Renal cortical epithelial cell (primary cell): ENCODE data around the gene EFNA5. TPM values are rescaled to one million over a fixed set of nuclear protein-coding genes. Genes with fewer than 3 reads are reported as not detected.

Experiments used
- DNase-seq: peaks from one replicate; pipeline ENCODE4 v3.0.0-alpha.2; 2011; ENCODE audit warnings: low read depth
- total RNA-seq: library from RNA; depleted of rRNA; stranded (reverse); fragments of >200 nt; gene quantifications from 2 replicates; pipeline ENCODE4 v1.2.3, GENCODE V29; 2014

Gene EFNA5
- total RNA-seq, 1 donor from 2014 or later = 107 TPM

DNA sequence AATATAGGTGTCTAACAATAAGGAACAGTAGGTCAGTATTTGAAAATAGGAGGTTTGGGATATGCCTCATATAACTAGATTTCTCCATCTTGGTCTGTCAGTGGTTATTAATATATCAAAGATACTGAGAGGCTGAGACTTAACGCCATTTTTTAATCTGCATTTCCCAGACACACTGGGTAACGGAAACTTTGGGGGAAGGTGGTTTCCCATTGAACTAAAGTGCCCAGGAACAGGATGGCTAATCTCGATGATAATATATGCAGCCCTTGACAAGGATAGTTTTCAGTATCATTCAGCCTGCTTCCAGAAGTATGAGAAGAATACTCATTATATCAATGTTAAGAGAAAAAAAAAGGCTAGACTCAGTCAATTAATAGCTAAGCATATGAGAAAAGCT, 30.7 kb downstream of the EFNA5 start:
- no peak for DNase-seq

- no peak for DNase-seq
Measured at GRCh38 chr5:107636555-107636954, 34.2 kb downstream of the EFNA5 start.

- no peak for DNase-seq
Measured at GRCh38 chr5:107636068-107636467, 34.7 kb downstream of the EFNA5 start.

DNA sequence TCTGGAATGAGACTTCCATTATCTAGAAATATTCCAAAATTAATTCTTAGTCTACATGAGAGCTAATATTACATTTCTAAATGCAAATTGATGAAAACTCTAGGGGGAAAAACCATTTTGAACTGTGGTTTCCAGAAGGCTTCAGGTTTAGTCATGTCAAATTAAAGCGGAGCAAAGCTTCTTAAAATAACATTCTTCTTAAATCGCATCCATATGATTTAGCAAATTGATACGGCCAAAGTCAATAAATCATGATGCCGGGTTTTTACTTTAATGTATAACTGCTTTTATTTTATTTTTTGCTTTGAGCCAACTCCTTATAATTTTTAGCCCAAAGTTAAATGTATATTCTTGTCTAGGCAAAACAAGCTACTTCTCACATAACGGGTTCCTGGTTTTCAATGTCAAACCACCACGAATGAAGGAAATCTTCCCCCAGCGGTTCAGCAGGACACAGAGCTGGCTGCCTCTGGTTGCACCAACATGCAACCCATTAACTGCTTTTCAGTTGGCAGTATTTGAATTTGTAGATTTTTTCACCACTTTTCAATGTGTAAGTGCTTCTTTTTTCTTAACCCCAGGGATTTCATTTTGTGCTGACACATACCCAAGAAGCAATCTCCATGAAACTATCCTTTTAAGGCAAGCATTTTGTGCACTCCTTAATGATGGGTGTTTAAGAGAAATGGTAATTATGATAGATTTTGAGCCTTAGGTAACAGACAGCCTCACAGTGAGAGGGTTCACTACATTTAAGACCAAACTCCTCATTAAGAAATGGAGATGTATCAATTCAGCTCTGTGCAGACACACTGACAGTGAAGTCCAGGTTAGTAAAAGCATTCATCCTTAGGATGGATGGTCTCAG, 35.5 kb downstream of the EFNA5 start:
- DNase-seq = no peak

GRCh38 chr5:107633171-107633901, 37.4 kb downstream of the EFNA5 start:
- peak; percentile 31 for DNase-seq

DNA sequence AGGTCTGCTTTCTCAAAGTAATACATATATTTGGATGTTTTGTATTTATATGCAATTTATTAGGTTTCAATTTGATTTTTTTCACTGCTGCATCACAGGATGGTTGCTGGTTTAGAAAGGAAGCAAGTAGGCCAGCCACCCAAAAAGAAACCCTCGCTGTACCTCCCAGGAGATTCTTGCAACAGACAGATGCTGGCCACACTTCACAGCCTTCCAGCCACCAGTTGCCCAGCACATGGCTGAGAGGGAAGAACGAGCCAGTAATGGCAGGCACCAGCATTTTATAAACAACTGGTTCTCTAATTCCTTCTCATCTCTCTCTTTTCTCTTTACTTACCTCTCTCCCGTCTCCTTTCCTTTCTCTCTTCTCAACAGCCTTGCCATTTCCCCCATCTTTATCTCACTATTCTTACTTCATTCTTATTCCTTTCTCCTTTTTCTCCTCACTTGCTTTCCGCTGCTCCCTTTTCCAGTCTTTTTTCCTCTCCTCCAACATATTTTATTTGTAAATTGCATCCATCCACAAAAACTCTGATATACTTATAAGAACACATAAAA, 38.9 kb downstream of the EFNA5 start:
- DNase-seq = no peak

DNA sequence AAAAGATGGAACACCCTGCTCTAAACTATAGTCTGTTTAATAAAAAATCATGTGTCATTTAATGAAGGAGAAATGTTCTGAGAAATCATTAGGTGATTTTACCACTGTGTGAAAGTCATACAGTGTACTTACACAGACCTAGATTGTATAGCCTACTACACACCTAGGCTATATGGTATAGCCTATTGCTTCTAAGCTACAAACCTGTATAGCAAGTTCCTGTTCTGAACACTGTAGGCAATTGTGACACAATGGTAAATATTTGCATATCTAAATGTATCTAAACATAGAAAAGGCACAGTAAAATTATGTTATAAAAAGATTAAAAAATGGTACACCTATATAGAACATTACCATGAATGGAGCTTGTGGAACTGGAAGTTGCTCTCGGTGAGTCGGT, 40.6 kb downstream of the EFNA5 start:
- no peak for DNase-seq

- no peak for DNase-seq
Measured at GRCh38 chr5:107624235-107624634, 46.5 kb downstream of the EFNA5 start.

DNA sequence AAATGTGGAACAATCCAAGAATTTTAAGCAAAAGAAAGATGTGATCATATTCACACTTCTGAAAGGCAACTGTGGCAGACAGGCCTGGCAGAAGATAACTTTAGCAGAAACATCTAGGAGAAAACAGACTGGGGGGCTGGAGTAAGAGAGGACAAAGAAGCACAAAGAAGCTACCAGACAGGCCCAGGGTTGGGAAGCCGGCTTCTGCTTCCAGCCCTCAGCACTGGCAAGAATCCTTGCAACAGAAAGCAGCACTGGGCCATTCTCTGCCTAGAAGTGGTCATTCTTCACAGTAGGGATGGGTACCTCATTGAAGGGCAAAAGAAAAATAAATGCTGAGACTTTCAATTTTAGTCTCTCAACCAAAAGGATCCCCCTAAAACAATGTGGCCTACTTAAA, 49.6 kb downstream of the EFNA5 start:
- DNase-seq = no peak

GRCh38 chr5:107619781-107620180, 51.0 kb downstream of the EFNA5 start:
- DNase-seq = no peak

GRCh38 chr5:107618242-107618641, 52.5 kb downstream of the EFNA5 start:
- peak; percentile 51 for DNase-seq

DNA sequence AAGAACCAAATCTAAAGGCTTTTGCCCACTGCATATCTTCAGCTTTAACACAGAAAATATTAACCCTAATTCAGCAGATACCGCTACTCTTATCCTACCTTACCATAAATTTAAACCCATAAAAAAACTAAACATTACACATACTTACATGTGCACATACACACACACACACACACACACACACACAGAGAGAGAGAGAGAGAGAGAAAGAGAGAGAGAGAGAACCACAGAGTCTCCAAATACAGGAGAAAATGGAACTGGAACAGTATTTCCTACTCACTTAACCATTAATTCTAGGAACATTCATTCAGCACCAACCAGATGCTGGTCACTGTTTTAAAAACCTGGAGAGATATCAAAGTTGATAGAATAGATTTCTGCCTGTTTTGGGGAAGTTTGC, 53.7 kb downstream of the EFNA5 start:
- DNase-seq = no peak

- DNase-seq = no peak
Measured at GRCh38 chr5:107616213-107616612, 54.5 kb downstream of the EFNA5 start.

DNA sequence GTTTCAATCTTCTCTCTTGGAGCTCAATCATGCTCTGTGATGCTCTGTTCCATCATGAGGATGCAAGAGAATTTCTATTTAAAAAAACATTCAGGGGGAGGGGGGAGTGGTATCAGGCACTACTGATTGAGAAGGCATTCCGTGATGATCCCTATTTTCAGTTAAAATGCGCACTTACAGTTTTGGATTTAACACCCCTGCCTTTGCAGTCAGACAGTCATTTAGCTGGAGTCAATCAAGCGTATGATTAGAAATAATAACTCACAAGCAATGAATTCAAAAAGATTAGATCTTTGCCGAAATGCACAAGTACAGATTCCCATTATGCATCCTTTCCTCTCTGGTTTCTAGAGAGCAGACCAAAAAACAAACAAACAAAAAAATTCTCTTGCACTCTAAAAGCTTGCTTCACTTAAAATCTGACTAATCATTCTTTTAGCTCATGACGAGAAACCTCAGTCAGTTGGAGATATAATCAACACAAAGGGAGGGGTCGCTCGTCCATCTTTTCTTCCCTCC, 55.4 kb downstream of the EFNA5 start:
- peak; percentile 41 for DNase-seq

GRCh38 chr5:107612541-107612940, 58.2 kb downstream of the EFNA5 start:
- no peak for DNase-seq

DNA sequence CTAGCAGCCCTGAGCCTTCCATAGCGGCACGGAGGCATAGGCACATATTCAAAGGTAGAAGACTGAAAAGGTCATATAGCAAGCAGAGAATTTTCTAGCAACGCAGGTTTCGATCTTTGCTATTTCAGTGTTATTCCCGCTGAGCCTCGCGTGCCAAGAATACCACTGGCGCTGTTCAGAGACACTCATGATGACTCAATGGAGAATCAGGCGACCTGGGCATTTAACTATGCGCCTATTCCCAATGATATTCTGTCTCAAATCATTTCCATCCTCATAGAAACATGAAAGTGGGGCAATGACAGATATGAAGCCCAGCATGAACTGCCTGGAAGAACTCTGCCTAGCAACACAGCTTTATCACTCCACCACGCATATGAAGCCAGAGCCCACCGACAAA, 59.9 kb downstream of the EFNA5 start:
- DNase-seq = no peak

GRCh38 chr5:107607671-107608345, 62.9 kb downstream of the EFNA5 start:
- peak; percentile 40 for DNase-seq

DNA sequence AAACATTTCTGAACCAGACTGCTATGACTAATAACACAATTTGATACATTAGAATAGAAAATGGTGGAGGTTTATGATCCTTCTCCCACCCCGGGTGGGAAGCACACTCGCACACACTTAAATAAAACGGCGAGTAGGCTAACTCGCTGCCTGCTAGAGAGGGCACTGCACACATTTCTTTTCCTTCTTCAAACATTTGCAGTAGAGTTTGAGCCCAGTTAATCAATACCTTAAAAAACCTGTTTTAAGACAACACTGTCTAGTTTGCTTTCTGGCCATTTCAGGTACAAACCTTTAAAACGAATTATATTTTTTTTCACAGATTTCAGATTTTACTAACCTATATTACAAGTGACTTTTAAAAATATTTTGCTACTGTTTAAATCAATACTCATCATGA, 63.5 kb downstream of the EFNA5 start:
- DNase-seq = no peak

DNA sequence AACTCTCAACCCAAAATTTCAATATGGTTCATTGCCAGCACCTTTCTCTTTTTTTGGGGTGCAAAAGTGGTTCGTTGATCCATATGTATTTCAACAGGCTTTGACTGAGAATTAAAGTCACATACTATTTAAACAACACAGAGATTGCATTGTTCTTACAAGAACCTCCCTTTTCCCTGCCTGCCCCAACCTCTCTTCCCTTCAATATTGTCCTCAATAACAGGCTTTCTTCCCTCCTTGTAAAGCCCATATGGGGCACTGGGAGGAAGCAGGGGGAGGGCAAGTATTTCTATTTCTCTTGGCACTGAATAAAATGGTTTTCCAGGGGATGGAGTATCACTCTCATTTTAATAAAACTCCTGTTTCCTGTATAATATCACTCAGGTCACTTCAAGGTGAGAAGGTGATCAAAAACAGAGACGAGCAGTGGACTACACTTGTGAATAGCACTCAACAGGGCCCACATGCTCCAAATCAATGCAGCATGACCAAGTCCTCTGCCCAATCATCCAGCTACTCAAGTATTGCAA, 65.1 kb downstream of the EFNA5 start:
- DNase-seq = peak; percentile 39

DNA sequence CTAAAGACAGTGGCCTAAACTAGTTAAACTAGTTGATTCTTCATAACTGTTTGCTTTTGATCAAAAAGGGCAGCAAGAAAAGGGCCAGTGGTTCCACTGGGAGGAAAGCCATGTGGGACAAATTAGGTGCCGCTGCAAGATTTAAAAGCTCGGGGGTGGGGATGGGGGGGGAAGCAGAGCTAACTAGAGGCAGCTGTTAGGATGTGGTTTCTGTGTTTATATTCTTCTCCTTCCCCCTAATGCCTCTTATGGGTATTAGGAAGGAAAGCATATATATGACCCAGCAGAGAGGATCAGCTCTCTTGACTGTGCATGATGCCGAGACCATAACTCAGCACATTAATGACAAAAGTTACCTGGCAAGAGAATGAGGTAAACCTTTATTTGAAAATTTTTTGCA, 65.7 kb downstream of the EFNA5 start:
- no peak for DNase-seq

GRCh38 chr5:107604146-107604910, 66.4 kb downstream of the EFNA5 start:
- no peak for DNase-seq
